GM18505 (cell line): ENCODE results near the gene TTC21A.

Experiments
- ATAC-seq: cut with Tn5 transposase; IDR thresholded peaks from one replicate; pipeline ENCODE4 v1.9.1; 2021; ENCODE audit not compliant: unreplicated experiment
- POLR2A ChIP-seq: IDR thresholded peaks from 4 replicates; pipeline ENCODE4 v1.6.1; 2011; ENCODE audit warnings: borderline replicate concordance; ENCODE audit not compliant: insufficient read depth, insufficient read length; ENCODE audit errors: extremely low read depth

TTC21A gene

DNA sequence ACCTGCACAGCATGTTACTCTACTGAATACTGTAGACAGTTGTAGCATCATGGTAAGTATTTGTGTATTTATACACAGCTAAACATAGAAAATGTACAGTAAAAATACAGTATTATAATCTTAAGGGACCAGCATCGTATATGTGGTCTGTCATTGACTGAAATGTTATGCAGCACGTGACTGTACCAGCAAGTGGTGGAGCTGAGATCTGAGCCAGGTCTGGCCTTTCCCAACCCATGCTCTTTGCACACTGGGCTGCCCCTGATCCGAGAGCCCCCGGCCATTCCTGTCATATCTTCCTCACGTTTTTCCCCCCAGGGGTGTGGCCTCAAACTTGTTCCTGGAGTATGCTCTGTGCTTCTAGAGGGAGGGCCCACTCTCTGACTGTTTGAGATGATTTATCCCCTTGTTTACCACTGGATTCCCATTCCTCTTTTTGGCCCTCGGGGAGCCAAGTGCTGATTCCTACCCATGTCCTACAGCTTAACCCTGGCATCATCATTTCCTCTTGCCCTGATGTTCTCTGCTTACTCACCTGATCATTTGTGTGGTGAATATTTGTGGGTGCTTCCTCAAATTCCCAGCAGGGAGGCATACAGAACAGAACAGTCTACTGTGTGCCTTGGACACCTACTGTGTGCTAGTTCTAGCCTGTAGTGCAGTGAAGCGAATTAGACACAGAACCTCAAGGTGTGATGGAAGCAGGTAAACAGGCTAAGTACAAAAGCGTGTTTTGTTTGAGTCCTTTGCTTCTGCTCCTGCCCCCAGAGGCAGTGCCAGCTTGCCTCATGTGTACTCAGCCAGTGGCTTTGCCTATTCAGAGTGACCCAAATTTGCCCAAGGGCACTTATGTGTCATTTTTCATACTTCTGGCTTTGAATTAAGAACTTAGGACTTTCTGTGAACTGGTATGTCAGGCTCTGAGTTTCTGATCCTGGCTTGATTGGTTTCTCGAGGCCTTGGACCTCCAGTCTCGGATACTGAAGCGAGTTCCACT is 24.9 kb downstream of the TTC21A start:
- no peak for TF ChIP-seq POLR2A
- ATAC-seq: no peak

DNA sequence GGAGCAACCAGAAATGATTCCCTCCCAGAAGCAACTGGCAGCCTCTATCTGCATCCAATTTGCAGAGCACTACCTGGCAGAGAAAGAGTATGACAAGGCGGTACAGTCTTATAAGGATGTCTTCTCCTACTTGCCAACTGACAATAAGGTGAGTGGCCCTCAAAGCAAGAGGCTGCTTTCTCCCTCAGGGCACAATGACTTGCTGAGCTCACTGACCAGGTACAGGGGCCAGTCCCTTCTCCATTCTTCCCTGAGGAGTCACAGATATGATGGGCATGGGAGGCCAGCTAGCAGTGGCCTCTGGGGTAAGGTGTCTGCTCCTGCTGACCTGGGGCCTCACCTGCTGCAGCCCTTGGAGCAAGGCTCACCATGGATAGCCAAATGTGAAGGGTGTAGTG is 25.6 kb downstream of the TTC21A start:
- no peak for TF ChIP-seq POLR2A
- no peak for ATAC-seq

DNA sequence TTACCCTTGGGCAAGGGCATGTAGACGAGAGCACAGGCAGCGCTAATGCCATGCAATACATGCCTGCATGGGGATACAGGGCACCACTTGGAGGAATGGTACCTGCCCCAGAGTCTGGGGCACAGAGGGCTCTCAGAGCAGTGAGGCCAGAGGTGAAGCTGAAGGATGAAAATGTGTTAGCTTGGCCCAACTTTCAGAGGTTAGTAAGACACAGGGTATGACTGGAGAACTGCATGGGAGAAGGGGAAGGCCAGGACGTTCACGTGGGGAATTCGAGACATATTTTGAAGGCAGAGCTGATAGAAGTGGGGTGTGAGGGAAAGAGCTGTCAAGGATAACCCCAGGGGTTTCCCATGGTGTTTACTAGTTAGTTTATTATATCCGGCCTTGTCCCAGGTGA is 26.3 kb downstream of the TTC21A start:
- no peak for ATAC-seq
- no peak for TF ChIP-seq POLR2A

DNA sequence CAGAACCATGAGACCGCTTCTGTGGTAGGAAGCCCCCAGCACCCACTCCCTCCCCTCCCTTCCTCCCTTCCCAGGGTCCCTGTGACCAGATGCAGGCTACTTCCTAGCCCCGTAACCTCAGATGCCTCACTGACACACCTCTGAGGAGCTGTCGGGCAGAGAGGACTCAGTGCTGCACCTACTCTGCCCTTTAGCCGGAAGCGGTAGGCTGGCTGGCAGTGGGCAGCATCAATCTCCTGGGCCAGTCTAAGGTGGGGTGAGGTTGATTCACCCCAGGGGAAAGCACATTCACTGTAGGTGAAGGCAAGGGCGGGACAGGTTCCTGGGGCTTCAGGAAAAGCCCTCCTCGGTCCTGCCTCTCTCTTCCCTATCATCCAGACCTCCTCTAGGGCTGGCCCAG is 26.8 kb downstream of the TTC21A start:
- no peak for ATAC-seq
- TF ChIP-seq POLR2A: no peak

DNA sequence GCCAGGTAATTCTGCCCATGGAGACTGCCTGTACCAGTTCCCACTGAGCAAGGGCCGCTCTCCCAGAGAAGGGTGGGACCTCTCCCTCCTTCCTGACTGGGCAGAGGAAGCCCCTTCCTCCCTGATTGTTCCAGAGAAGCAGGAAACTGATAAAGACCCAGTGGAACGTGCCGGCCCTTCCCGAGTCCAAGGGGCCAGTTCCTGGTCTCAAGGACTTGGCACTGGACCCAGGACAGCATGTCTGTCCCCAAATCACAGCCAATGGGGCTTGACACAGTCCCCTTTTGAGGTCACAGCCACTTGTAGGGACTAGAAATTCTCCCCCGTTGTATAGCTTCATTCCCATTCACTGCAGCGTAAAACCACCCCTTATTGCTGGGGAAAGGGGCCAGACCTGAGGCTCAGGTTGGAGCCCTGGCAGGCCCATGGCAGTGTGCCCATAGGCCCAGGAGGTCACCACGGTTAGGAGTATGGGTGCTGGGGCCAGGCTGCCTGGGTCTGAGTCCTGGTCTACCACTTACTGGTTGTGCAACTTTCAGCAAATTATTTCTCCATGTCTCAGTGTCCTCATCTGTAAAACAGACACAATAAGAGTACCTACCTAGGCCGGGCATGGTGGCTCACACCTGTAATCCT is 27.8 kb downstream of the TTC21A start:
- no peak for TF ChIP-seq POLR2A
- no peak for ATAC-seq

DNA sequence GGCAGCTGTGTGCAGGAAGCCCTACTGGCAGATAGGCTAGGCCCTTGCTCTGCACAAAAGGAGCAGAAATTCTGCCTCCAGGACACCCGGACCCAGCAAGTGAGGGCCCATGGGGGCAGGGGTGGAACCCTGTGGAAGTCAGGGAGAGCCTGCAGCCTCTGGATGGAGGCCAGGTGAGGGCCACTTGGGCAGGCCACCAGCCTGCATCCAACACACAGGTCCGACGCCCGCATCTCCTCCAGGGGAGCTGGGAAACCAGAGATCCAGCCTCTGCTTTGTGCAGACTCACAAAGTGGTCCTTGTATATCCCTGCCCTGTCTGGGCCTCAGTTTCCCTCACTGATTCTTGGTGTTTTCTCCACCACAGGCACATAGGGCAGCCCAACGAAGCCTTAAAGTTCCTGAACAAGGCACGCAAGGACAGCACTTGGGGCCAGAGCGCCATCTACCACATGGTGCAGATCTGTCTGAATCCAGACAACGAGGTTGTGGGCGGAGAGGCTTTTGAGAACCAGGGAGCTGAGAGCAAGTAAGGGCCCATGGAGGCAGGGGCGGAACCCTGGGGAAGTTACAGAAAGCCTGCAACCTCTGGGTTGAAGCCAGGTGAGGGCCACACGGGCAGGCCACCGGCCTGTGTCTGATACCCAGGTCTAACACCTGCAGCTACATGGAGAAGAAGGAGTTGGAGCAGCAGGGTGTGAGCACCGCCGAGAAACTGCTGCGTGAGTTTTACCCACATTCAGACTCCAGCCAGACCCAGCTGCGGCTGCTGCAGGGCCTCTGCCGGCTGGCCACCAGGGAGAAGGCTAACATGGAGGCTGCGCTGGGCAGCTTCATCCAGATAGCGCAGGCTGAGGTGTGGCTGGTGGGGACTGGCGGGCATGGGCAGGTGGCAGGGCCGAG is 29.3 kb downstream of the TTC21A start:
- no peak for TF ChIP-seq POLR2A
- no peak for ATAC-seq

DNA sequence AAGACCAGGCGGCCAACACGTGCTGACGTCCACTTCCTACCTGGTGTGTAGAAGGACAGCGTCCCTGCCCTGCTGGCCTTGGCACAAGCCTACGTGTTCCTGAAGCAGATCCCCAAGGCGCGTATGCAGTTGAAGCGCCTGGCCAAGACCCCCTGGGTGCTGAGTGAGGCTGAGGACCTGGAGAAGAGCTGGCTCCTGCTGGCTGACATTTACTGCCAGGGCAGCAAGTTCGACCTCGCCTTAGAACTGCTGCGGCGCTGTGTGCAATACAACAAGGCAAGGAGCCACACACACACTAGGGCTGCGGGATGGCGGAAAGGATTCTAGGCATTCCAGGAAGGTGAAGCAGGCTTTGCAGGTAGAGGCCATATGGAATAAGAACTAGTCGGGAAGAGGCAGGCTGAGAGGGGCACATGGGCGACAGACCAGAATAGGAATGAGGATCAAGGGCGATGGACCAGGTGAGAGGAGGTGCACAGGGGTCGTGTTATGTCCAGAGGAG is 30.0 kb downstream of the TTC21A start:
- ATAC-seq: no peak
- TF ChIP-seq POLR2A: no peak

DNA sequence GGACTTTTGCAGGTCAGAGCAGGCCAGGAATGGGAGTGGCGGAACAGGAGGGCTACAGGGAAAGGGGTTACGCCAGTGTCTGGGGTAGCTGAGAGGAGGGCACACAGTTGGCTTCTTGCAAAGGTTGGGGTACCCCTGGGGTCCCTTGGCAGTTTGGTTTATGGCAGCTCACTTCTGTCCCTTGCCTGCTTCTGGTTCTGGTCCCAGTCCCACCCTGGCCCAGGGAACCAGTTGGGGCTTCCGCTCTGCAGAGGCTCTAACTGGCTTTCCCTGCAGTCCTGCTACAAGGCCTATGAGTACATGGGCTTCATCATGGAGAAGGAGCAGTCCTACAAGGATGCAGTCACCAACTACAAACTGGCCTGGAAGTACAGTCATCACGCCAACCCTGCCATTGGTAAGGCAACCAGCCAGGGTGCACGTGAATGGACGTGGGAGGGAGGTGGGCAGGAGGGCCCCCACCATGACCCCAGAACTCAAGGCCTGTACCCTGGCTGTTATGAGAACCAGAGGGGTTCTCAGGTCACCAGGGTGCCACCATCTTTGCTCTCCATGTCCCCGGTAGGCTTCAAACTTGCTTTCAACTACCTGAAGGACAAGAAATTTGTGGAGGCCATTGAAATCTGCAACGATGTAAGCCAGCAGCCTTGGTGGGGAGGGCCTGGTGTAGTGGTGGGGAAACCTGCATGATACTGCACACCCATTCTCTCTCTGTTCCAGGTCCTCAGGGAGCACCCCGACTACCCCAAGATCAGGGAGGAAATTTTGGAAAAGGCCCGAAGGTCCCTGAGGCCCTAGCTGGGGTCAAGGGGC is 30.7 kb downstream of the TTC21A start:
- TF ChIP-seq POLR2A: no peak
- no peak for ATAC-seq

DNA sequence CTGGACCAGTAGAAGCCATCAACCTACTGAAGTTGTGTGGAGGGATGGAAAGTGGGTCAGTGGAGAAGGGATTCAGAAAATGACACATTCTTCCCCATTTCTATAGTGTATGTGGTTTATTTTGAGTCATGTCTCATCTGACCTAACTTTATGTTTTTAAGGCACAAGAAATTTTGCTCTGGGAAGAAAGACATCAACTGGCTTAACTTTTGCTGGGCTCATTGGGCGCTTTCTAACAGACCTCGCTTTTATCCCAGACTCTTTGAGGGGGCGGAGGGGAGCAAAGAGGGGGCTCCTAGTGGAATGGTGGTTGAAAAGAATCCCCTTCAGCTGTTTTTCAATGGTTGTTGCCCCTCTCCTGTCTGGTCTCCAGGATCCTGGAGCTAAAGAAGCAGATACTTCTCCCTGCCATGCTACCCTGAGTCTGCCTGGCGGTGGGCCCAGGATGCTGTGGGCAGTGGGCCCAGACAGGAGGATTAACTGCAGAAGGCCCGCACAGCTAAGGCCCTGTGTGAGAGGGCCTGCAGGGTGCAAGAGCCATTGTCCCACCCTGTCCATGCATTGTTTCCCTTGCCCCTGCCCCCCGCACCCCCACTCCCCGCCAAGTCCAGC is 31.4 kb downstream of the TTC21A start:
- TF ChIP-seq POLR2A: no peak
- no peak for ATAC-seq

DNA sequence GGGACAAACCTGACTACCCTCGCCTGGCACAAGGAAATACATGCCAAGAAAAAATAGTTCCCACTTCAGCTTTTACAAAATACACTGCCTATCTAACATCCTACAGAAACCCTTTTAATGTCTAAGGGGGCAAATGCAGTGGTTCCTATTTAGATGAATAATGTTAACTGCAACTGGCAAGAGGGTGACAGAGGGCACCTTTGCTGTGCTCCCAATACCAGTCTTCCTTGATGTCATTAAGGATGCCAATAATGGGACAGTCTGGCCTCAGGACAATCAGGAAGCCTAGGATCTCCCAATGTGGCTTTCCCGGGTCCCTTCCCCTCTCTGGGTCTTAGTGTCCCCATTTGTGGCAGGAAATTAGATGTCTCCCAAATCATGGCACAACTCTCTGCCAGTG is 32.0 kb downstream of the TTC21A start:
- TF ChIP-seq POLR2A: no peak
- no peak for ATAC-seq

DNA sequence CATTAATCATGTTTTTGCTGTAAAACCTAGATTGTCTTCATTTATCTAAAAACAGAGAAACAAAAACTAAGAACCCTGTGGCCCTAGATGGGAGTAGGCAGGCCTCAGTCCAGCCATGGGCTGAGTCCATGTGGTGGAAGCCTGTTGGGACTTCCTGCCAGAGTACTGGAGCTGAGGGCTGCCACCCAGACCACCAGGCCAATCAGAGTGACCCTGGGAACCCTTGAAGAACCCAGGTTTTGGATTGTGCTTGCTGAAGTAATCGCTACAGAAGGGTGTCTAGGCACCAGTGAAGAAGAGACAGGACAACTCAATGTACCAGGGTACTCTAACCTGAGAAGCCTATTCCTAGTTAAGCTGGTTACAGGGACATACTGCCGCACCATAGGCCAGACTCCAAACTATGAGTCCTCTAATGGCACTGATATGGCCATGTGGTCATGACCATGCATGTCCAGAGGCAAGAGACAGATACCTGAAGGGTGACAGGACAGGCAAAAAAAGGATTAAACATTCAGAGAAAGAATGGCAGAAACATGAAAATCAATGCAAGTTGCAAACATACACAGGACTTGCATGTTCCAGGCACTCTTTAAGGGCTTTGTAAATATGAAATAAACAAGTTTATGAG is 33.0 kb downstream of the TTC21A start:
- no peak for ATAC-seq
- no peak for TF ChIP-seq POLR2A
